A673 (cell line): ENCODE data around the gene MYPN. TPM values are rescaled to one million over a fixed set of nuclear protein-coding genes. Genes with fewer than 3 reads are reported as not detected.

Experiments used
- BruUV-seq: library from RNA; stranded (reverse); fragments of 400-500 nt; replicated peaks from 2 replicates; lab custom pipeline; 2021; lab: Mats Ljungman, UMichigan
- CTCF ChIA-PET: fragments of 300-600 bp; sonication (Branson Sonifier 250); formaldehyde crosslinking; loops from one replicate; lab custom pipeline; 2022; ENCODE audit warnings: antibody characterized with exemption; lab: Charles Lee
- POLR2A ChIA-PET: fragments of 300-600 bp; sonication (Branson Sonifier 250); formaldehyde crosslinking; loops from one replicate; lab custom pipeline; 2022; ENCODE audit warnings: antibody characterized with exemption; ENCODE audit not compliant: low non-redundant PET; lab: Charles Lee
- DNase-seq: peaks from one replicate; pipeline ENCODE4 v3.0.0-alpha.2; 2015; ENCODE audit warnings: low spot score
- H3K27ac ChIP-seq: fragments of 200-600 bp; sonication (generic); 2 replicates; pipeline ENCODE4 v1.5.1; 2016; ENCODE audit warnings: mixed run types, low read depth, mild to moderate bottlenecking, mixed read lengths, antibody characterized with exemption, low read length; ENCODE audit not compliant: poor library complexity, severe bottlenecking
- H3K27me3 ChIP-seq: fragments of 200-600 bp; sonication (generic); replicated peaks from 2 replicates; pipeline ENCODE4 v1.6.1; 2017; ENCODE audit warnings: mixed run types, low read depth, mild to moderate bottlenecking, mixed read lengths, antibody characterized with exemption, low read length; ENCODE audit not compliant: insufficient read depth, poor library complexity
- H3K36me3 ChIP-seq: fragments of 200-600 bp; sonication (generic); 2 replicates; pipeline ENCODE4 v1.6.1; 2016; ENCODE audit warnings: mixed run types, mild to moderate bottlenecking, mixed read lengths, antibody characterized with exemption, low read length; ENCODE audit not compliant: insufficient read depth, poor library complexity, severe bottlenecking
- H3K4me1 ChIP-seq: fragments of 200-600 bp; sonication (generic); 2 replicates; pipeline ENCODE4 v1.6.1; 2017; ENCODE audit warnings: mixed run types, mild to moderate bottlenecking, mixed read lengths, antibody characterized with exemption, low read length; ENCODE audit not compliant: insufficient read depth, poor library complexity, severe bottlenecking
- H3K4me3 ChIP-seq: fragments of 200-600 bp; sonication (generic); 2 replicates; pipeline ENCODE4 v1.5.1; 2016; ENCODE audit warnings: low read depth, mixed run types, mild to moderate bottlenecking, mixed read lengths, low read length; ENCODE audit not compliant: poor library complexity, severe bottlenecking
- H3K9me3 ChIP-seq: fragments of 200-600 bp; sonication (generic); 2 replicates; pipeline ENCODE4 v1.6.1; 2016; ENCODE audit warnings: mixed run types, low read depth, mild to moderate bottlenecking, mixed read lengths, antibody characterized with exemption, low read length; ENCODE audit not compliant: poor library complexity, severe bottlenecking
- EZH2 ChIP-seq: fragments of 200-600 bp; sonication (generic); IDR thresholded peaks from 2 replicates; pipeline ENCODE4 v1.6.1; 2017; ENCODE audit warnings: borderline replicate concordance, low read depth, mild to moderate bottlenecking, mixed read lengths, antibody characterized with exemption, low read length; ENCODE audit not compliant: poor library complexity, severe bottlenecking
- intact Hi-C: fragments of 100-400 bp; cut with micrococcal nuclease; formaldehyde crosslinking; loops from one replicate; pipeline ENCODE4 v1.10.0; 2022; ENCODE audit not compliant: unreplicated experiment
- total RNA-seq: library from RNA; stranded (reverse); gene quantifications from 2 replicates; pipeline ENCODE4 v1.2.3, GENCODE V29; 2021
- TF ChIP-seq, protein P1 (sequence below): fragments of 300-800, 200-600 bp; sonication (generic); conservative IDR thresholded peaks from 2 replicates; pipeline ENCODE4 v1.5.1; 2017; ENCODE audit warnings: low read depth, mild to moderate bottlenecking, antibody characterized with exemption, low read length, moderate library complexity, mixed read lengths

MYPN gene
- total RNA-seq, 1 experiment from 2014 or later: 1.7 TPM

GRCh38 chr10:68077026-68077425 is 32.3 kb upstream of the MYPN start:
- Histone ChIP-seq H3K4me3 (no peak overlapping the region), H3K27ac (no peak overlapping the region), H3K36me3 (no peaks in the 10 kb centered on the region), H3K9me3 (no peaks in the 10 kb centered on the region), H3K4me1 (peaks cover 16% of the 10 kb centered on the region), H3K27me3 (no peaks in the 10 kb centered on the region)
- intact Hi-C loops: loop anchor here (10.0 kb wide), 2 partner anchors 192 to 258 kb away; partner anchors contain the start of genes HNRNPH3, PBLD and SIRT1
- no TSS peak for BruUV-seq
- DNase-seq: no peak
- CTCF ChIA-PET: no interaction called here
- POLR2A ChIA-PET: no interaction called here
- TF ChIP-seq, protein P1, sequence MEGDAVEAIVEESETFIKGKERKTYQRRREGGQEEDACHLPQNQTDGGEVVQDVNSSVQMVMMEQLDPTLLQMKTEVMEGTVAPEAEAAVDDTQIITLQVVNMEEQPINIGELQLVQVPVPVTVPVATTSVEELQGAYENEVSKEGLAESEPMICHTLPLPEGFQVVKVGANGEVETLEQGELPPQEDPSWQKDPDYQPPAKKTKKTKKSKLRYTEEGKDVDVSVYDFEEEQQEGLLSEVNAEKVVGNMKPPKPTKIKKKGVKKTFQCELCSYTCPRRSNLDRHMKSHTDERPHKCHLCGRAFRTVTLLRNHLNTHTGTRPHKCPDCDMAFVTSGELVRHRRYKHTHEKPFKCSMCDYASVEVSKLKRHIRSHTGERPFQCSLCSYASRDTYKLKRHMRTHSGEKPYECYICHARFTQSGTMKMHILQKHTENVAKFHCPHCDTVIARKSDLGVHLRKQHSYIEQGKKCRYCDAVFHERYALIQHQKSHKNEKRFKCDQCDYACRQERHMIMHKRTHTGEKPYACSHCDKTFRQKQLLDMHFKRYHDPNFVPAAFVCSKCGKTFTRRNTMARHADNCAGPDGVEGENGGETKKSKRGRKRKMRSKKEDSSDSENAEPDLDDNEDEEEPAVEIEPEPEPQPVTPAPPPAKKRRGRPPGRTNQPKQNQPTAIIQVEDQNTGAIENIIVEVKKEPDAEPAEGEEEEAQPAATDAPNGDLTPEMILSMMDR: no peak
- TF ChIP-seq EZH2: no peak

- no TSS peak for BruUV-seq
- ChIA-PET CTCF (no interaction called here), POLR2A (no interaction called here)
- DNase-seq: no peak
- H3K9me3 ChIP-seq: no peaks in the 10 kb centered on the region
- peaks cover 19% of the 10 kb centered on the region for H3K4me1 ChIP-seq
- H3K4me3 ChIP-seq: no peak overlapping the region
- H3K27me3 ChIP-seq: no peaks in the 10 kb centered on the region
- intact Hi-C loops: loop anchor here (10.0 kb wide), 2 partner anchors 195 to 255 kb away; partner anchors contain the start of genes HNRNPH3, PBLD and SIRT1
- H3K36me3 ChIP-seq: no peaks in the 10 kb centered on the region
- TF ChIP-seq, protein P1: no peak
- TF ChIP-seq EZH2: no peak
- H3K27ac ChIP-seq: no peak overlapping the region
Observed at GRCh38 chr10:68079434-68079833, 29.9 kb upstream of the MYPN start.

DNA sequence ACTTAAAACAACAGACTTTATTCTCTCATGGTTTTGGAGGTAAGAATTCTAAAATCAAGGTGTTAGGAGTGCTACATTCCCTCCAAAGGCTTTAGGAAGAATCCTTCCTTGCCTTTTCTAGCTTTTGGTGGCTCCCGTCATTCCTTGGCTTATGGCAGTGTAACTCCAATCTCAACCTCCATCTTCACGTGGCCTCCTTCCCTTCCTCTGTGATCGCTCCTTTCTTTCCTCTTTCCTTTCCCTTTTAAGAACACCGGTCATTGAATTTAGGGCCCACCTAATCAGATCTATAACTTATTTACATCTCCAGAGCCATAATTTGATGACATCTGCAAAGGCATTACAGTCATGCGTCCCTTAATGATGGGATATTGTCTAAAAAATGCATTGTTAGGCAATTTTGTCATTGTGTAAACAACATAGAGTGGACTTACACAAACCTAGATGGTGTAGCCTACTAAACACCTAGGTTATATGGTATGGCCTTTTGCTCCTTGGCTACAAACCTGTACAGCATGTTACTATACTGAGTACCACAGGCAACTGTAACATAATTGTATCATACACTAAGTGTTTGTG is 28.3 kb upstream of the MYPN start:
- ChIA-PET POLR2A (no interaction called here), CTCF (no interaction called here)
- no peaks in the 10 kb centered on the region for H3K9me3 ChIP-seq
- peaks cover 15% of the 10 kb centered on the region for H3K4me1 ChIP-seq
- no peak overlapping the region for H3K4me3 ChIP-seq
- no peak overlapping the region for H3K27ac ChIP-seq
- BruUV-seq: no TSS peak
- H3K36me3 ChIP-seq: no peaks in the 10 kb centered on the region
- no peak for DNase-seq
- TF ChIP-seq, protein P1: no peak
- TF ChIP-seq EZH2: no peak
- intact Hi-C loops: loop anchor here (5.0 kb wide), 2 partner anchors 219 to 221 kb away; no protein-coding TSS in a partner anchor
- no peaks in the 10 kb centered on the region for H3K27me3 ChIP-seq
